ENCODE measurements around the gene PPT1.

- TF ChIP-seq CTCF (conservative IDR thresholded peaks at IDR 0.05; ENCODE audit: low read depth in 2 of 2) = no peak
- TF ChIP-seq EZH2 (IDR thresholded peaks at IDR 0.05; ENCODE audit: low read depth, unreplicated experiment) = no peak
- TF ChIP-seq POLR2AphosphoS5 (IDR thresholded peaks at IDR 0.05; ENCODE audit: low read depth) = no peak
- TF ChIP-seq STAT1 (IDR thresholded peaks at IDR 0.05; ENCODE audit: unreplicated experiment) = no peak
- TF ChIP-seq CREB1 (CRISPR knock-in tag; IDR thresholded peaks at IDR 0.05; ENCODE audit: low read depth) = no peak
- TF ChIP-seq ETS1 (IDR thresholded peaks at IDR 0.05) = no peak
- TF ChIP-seq ZNF331 (CRISPR knock-in tag; IDR thresholded peaks at IDR 0.05; ENCODE audit: low read depth) = no peak
- no peak for TF ChIP-seq REST (IDR thresholded peaks at IDR 0.05; ENCODE audit: unreplicated experiment)
- no peak for TF ChIP-seq EZH2phosphoT487 (IDR thresholded peaks at IDR 0.05; ENCODE audit: unreplicated experiment)
- TF ChIP-seq JUNB (IDR thresholded peaks at IDR 0.05; ENCODE audit: unreplicated experiment) = no peak
- no peak for TF ChIP-seq NANOG (IDR thresholded peaks at IDR 0.05; ENCODE audit: borderline replicate concordance)
- no peak for TF ChIP-seq ZNF462 (CRISPR knock-in tag; IDR thresholded peaks at IDR 0.05)
- TF ChIP-seq ZNF114 (CRISPR knock-in tag; IDR thresholded peaks at IDR 0.05) = no peak
Measured at GRCh38 chr1:40030528-40031135, 66.4 kb downstream of the PPT1 start.
